ENCODE data around the gene OPCML. TPM values are rescaled to one million over a fixed set of nuclear protein-coding genes. Genes with fewer than 3 reads are reported as not detected.

OPCML gene
- total and polyA plus RNA-seq, 2 donors (not counting 1 experiment from before 2014, with no cell fraction given), result not detected

DNA sequence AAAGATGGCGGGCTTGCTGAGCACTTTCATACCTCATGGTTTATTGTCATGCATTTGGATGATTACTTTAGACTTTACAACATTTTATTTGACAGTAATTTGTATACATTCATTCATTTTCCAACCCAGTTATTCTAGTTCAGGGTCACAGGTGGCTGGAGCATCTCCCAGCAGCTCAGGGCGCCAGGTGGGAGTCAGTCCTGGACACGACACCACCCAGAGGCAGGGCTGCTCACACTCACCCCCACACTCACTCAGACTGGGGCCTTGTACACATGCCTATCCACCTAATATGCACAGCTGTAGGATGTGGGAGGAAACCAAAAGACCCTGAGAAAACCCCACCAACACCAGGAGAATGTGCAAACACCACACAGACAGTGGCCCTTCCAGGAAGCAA lies 123.9 kb downstream of the OPCML start:
- Histone ChIP-seq H3K4me1 (ENCODE audit: control insufficient read depth in 2 of 2, insufficient read depth in 2 of 2, low read length in 2 of 2) (no peaks in the 10 kb centered on the region), H3K4me3 (ENCODE audit: control extremely low read depth in 1 of 5, extremely low read depth in 1 of 5, insufficient read depth in 1 of 5, low read depth in 2 of 5, low read length in 4 of 5) (no peak overlapping the region), H3K27ac (ENCODE audit: low read length in 2 of 2) (no peak overlapping the region), H3K9ac (ENCODE audit: low read length) (no peak overlapping the region), H3K36me3 (replicated peaks in 1 of 2; ENCODE audit: control extremely low read depth in 1 of 2, control insufficient read depth in 1 of 2, extremely low read depth in 1 of 2, insufficient read depth in 2 of 2, low read length in 1 of 2) (no peaks in the 10 kb centered on the region), H3K79me2 (ENCODE audit: control insufficient read depth, insufficient read depth, low read length) (no peaks in the 10 kb centered on the region), H3K4me2 (replicated peaks; ENCODE audit: low read depth, low read length, poor library complexity, severe bottlenecking) (no peak overlapping the region), H3K9me3 (ENCODE audit: control extremely low read depth in 1 of 3, control insufficient read depth in 2 of 3, insufficient read depth in 1 of 3, low read length in 2 of 3) (peaks cover 0 to 3% (median 0%) of the 10 kb centered on the region in 3 donors), H2AFZ (ENCODE audit: insufficient read depth, low read depth, low read length, poor library complexity, severe bottlenecking) (no peak overlapping the region), H3K27me3 (replicated peaks in 1 of 4; ENCODE audit: control extremely low read depth in 1 of 4, control insufficient read depth in 3 of 4, insufficient read depth in 4 of 4, low read length in 3 of 4) (no peaks in the 10 kb centered on the region), H4K20me1 (ENCODE audit: control insufficient read depth, insufficient read depth, low read length, poor library complexity, severe bottlenecking) (no peaks in the 10 kb centered on the region)
- Mint-ChIP-seq H3K4me3 (no peak overlapping the region), H3K27ac (no peak overlapping the region), H3K9me3 (ENCODE audit: insufficient read depth) (no peaks in the 10 kb centered on the region), H3K4me1 (no peaks in the 10 kb centered on the region), H3K27me3 (no peaks in the 10 kb centered on the region)
- WGBS (ENCODE audit: insufficient coverage), result no CpG with 5 or more reads among the region's 3 CpGs
- POLR2A ChIA-PET, result no interaction called here
- intact Hi-C loops (cut with micrococcal nuclease), result no loop called here
- CTCF ChIA-PET, result no interaction called here
- DNase-seq (no peak), ATAC-seq (ENCODE audit: low read depth) (no peak)
- TF ChIP-seq, protein P1, sequence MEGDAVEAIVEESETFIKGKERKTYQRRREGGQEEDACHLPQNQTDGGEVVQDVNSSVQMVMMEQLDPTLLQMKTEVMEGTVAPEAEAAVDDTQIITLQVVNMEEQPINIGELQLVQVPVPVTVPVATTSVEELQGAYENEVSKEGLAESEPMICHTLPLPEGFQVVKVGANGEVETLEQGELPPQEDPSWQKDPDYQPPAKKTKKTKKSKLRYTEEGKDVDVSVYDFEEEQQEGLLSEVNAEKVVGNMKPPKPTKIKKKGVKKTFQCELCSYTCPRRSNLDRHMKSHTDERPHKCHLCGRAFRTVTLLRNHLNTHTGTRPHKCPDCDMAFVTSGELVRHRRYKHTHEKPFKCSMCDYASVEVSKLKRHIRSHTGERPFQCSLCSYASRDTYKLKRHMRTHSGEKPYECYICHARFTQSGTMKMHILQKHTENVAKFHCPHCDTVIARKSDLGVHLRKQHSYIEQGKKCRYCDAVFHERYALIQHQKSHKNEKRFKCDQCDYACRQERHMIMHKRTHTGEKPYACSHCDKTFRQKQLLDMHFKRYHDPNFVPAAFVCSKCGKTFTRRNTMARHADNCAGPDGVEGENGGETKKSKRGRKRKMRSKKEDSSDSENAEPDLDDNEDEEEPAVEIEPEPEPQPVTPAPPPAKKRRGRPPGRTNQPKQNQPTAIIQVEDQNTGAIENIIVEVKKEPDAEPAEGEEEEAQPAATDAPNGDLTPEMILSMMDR (IDR thresholded peaks at IDR 0.05), result no peak
- TF ChIP-seq EZH2 (IDR thresholded peaks at IDR 0.05; ENCODE audit: borderline replicate concordance, insufficient read depth, low read depth, low read length, poor library complexity, severe bottlenecking), result no peak

DNA sequence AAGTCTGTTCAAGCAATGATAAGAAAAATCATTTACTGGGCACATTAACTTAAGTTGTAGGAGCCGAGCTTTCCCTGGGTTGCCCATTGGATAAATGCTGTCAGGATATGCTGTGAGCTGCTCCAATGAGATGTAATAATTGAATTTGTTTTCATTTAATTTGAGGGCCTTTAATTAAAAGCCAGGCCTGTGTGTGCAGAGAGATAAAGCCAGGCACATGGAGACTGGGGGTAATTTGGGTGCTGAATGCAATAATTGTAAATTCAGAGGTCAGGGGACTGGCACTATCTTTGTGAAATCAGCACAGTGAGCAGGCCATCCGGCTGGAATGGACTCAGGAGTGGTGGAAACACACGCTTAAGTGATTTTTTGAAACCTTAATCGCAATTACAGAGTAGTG lies 125.8 kb downstream of the OPCML start:
- Mint-ChIP-seq H3K27ac (no peak overlapping the region), H3K27me3 (no peaks in the 10 kb centered on the region), H3K9me3 (ENCODE audit: insufficient read depth) (no peaks in the 10 kb centered on the region), H3K4me3 (no peak overlapping the region), H3K4me1 (no peaks in the 10 kb centered on the region)
- no peaks in the 10 kb centered on the region for H3K36me3 ChIP-seq (replicated peaks in 1 of 2; ENCODE audit: control extremely low read depth in 1 of 2, control insufficient read depth in 1 of 2, extremely low read depth in 1 of 2, insufficient read depth in 2 of 2, low read length in 1 of 2)
- H4K20me1 ChIP-seq (ENCODE audit: control insufficient read depth, insufficient read depth, low read length, poor library complexity, severe bottlenecking), result no peaks in the 10 kb centered on the region
- no peaks in the 10 kb centered on the region for H3K4me1 ChIP-seq (ENCODE audit: control insufficient read depth in 2 of 2, insufficient read depth in 2 of 2, low read length in 2 of 2)
- POLR2A ChIA-PET, result no interaction called here
- DNase-seq (no peak), ATAC-seq (ENCODE audit: low read depth) (no peak)
- TF ChIP-seq EZH2 (IDR thresholded peaks at IDR 0.05; ENCODE audit: borderline replicate concordance, insufficient read depth, low read depth, low read length, poor library complexity, severe bottlenecking), result no peak
- TF ChIP-seq, protein P1 (IDR thresholded peaks at IDR 0.05), result no peak
- H3K4me3 ChIP-seq (ENCODE audit: control extremely low read depth in 1 of 5, extremely low read depth in 1 of 5, insufficient read depth in 1 of 5, low read depth in 2 of 5, low read length in 4 of 5), result no peak overlapping the region
- H3K27me3 ChIP-seq (replicated peaks in 1 of 4; ENCODE audit: control extremely low read depth in 1 of 4, control insufficient read depth in 3 of 4, insufficient read depth in 4 of 4, low read length in 3 of 4), result no peaks in the 10 kb centered on the region
- H3K9ac ChIP-seq (ENCODE audit: low read length), result no peak overlapping the region
- H3K27ac ChIP-seq (ENCODE audit: low read length in 2 of 2), result no peak overlapping the region
- H2AFZ ChIP-seq (ENCODE audit: insufficient read depth, low read depth, low read length, poor library complexity, severe bottlenecking), result no peak overlapping the region
- intact Hi-C loops (cut with micrococcal nuclease), result no loop called here
- H3K79me2 ChIP-seq (ENCODE audit: control insufficient read depth, insufficient read depth, low read length), result no peaks in the 10 kb centered on the region
- CTCF ChIA-PET, result no interaction called here
- WGBS (ENCODE audit: insufficient coverage), result 90% methylated on average over 2 of the region's 4 CpGs
- peaks cover 0 to 3% (median 0%) of the 10 kb centered on the region in 3 donors for H3K9me3 ChIP-seq (ENCODE audit: control extremely low read depth in 1 of 3, control insufficient read depth in 2 of 3, insufficient read depth in 1 of 3, low read length in 2 of 3)
- no peak overlapping the region for H3K4me2 ChIP-seq (replicated peaks; ENCODE audit: low read depth, low read length, poor library complexity, severe bottlenecking)
